Pancreas (tissue), 10 donors: ENCODE data around the gene RXRA. TPM values are rescaled to one million over a fixed set of nuclear protein-coding genes. Genes with fewer than 3 reads are reported as not detected.

Source experiments
- ATAC-seq, 4 donors: fragments of 200-7000 bp; cut with Tn5 transposase; one replicate each; pipeline versions ENCODE4 v1.8.0 to v1.9.1; 2020; ENCODE audit warnings: mild to moderate bottlenecking in 4 of 4, moderate library complexity in 4 of 4
- DNase-seq, 6 donors: peaks; one replicate each; pipeline ENCODE4 v3.0.0-alpha.2; 2020
- FAIRE-seq: peaks from 2 replicates; lab custom pipeline; 2012; peaks lifted over from hg19 to GRCh38; lab: Jason Lieb, UNC
- H3K27ac ChIP-seq, 4 donors: fragments of 200-600 bp; sonication (generic); 1 replicate in 3 of 4; 2 replicates in 1 of 4; pipeline versions ENCODE4 v1.5.0 to v1.8.0; 2020
- H3K27me3 ChIP-seq, 4 donors: fragments of 200-600 bp; one replicate each; pipeline ENCODE4 v1.8.0; 2021
- H3K36me3 ChIP-seq, 3 donors: fragments of 200-600 bp; sonication (generic) in 1 of 3; one replicate each; pipeline versions ENCODE4 v1.5.0 to v1.8.0; 2020 to 2021
- H3K4me1 ChIP-seq, 3 donors: fragments of 200-600 bp; one replicate each; pipeline ENCODE4 v1.8.0; 2021
- H3K4me3 ChIP-seq, 4 donors: fragments of 200-600 bp; sonication (generic) in 2 of 4; one replicate each; pipeline versions ENCODE4 v1.5.0 to v1.8.0; 2020 to 2021
- H3K9me3 ChIP-seq, 4 donors: fragments of 200-600 bp; one replicate each; pipeline ENCODE4 v1.8.0; 2021
- WGBS, 2 donors: extraction: QIAGEN DNeasy Blood & Tissue Kit; methylation state at CpG; one replicate each; pipeline ENCODE4 v1.1.7; 2013; 5-methylcytosine and 5-hydroxymethylcytosine counted together
- intact Hi-C, 3 donors: fragments of 100-400 bp; cut with DNase I; formaldehyde crosslinking; loops; one replicate each; pipeline versions ENCODE4 v1.11.1 to v1.14.2; 2022
- polyA plus RNA-seq, 2 donors: library from polyadenylated mRNA; stranded (reverse); fragments of 200-250 nt; gene quantifications; one replicate each; pipeline ENCODE4 v1.2.3, GENCODE V29; 2013
- total RNA-seq, 6 donors: library from RNA; stranded (reverse); fragmentation: NEBNext Ultra II Directional in 4 of 6; extraction: Animal tissue kit (Norgen Biotek cat#: 25700) in 4 of 6; gene quantifications; one replicate each; pipeline versions ENCODE4 v1.2.1 to v1.2.4, GENCODE V29; 2021 to 2023
- TF ChIP-seq, protein P1 (sequence below), 4 donors: fragments of 200-600 bp; sonication (generic) in 3 of 4; IDR thresholded peaks; one replicate each; pipeline versions ENCODE4 v1.5.0 to v1.8.0; 2021; ENCODE audit warnings: antibody characterized with exemption in 4 of 4
- donor health status: healthy with polysubstance abuse.
- donor health status: DM: no; HTN: no; CAD: no; lungs with moderate emphysema.
- donor health status: DM: no; HTN: no; CAD: no.
- donor health status: control.
- donor health status: control.
- donor health status: Bipolar disorder and iron deficiency.
- donor health status: DM: yes; HTN: yes; CAD: no.
- donor health status: DM: no; HTN: no; CAD: no.
- donor health status: DM: no; HTN: no; CAD: no.
- donor health status: DM: yes; HTN: yes; CAD: no.

Gene RXRA
- total and polyA plus RNA-seq, 8 donors = 20.2 to 35.1 (median 22.9) TPM

DNA sequence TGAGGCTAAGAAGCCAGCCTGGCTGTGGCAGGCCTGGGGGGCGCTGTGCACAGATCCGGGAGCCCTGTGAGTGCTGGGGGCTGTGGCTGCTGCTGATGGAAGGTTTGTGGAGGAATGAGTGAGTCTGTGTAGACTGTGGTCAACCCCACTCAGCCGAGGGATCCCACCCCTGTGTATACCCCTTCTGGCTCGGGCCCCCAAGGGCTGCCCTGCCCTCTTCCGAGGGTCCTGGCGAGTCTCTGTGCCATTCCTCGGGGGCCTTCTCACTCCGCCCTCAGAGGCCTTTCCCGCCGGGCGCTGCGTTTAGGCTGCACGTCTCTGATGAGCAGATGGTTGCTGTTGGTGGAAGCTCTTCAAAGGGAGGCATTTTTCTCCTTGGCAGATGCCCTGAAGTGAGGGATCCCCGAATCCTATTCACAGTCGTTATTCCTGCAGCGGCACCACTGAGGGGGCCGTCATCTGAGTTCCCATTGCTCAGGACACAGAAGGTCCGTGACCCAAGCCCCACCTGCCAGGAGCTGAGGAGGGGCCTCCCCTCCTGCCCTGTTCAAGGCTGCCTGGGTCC lies 94.1 kb downstream of the RXRA start:
- no peak for FAIRE-seq

GRCh38 chr9:134420974-134421432 lies 94.7 kb downstream of the RXRA start:
- no peak for FAIRE-seq
- intact Hi-C loops = loop anchor here in 1 of 3 donors (10.0 kb wide), 1 partner anchor 86 kb away; no protein-coding TSS in a partner anchor
- H3K4me3 ChIP-seq = no peak overlapping the region
- TF ChIP-seq, protein P1, sequence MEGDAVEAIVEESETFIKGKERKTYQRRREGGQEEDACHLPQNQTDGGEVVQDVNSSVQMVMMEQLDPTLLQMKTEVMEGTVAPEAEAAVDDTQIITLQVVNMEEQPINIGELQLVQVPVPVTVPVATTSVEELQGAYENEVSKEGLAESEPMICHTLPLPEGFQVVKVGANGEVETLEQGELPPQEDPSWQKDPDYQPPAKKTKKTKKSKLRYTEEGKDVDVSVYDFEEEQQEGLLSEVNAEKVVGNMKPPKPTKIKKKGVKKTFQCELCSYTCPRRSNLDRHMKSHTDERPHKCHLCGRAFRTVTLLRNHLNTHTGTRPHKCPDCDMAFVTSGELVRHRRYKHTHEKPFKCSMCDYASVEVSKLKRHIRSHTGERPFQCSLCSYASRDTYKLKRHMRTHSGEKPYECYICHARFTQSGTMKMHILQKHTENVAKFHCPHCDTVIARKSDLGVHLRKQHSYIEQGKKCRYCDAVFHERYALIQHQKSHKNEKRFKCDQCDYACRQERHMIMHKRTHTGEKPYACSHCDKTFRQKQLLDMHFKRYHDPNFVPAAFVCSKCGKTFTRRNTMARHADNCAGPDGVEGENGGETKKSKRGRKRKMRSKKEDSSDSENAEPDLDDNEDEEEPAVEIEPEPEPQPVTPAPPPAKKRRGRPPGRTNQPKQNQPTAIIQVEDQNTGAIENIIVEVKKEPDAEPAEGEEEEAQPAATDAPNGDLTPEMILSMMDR (IDR thresholded peaks at IDR 0.05) = no peak
- H3K27me3 ChIP-seq = no peaks in the 10 kb centered on the region
- H3K4me1 ChIP-seq = no peaks in the 10 kb centered on the region
- 93 to 97% methylated on average over 10 of the region's 10 CpGs for WGBS, 2 donors
- ATAC-seq = no peak
- no peaks in the 10 kb centered on the region for H3K36me3 ChIP-seq
- no peak for DNase-seq
- H3K27ac ChIP-seq = no peak overlapping the region
- H3K9me3 ChIP-seq = no peaks in the 10 kb centered on the region

More for the DNA sequence above, 94.1 kb downstream of the RXRA start:
- intact Hi-C loops = loop anchor here in 1 of 3 donors (10.0 kb wide), 1 partner anchor 86 kb away; no protein-coding TSS in a partner anchor
- WGBS, 2 donors = 89 to 92% methylated on average over 18 of the region's 18 CpGs
- no peak for DNase-seq
- no peak for ATAC-seq
- no peaks in the 10 kb centered on the region for H3K27me3 ChIP-seq
- H3K36me3 ChIP-seq = no peaks in the 10 kb centered on the region
- H3K27ac ChIP-seq = no peak overlapping the region
- no peak overlapping the region for H3K4me3 ChIP-seq
- TF ChIP-seq, protein P1 (IDR thresholded peaks at IDR 0.05) = no peak
- H3K9me3 ChIP-seq = no peaks in the 10 kb centered on the region
- no peaks in the 10 kb centered on the region for H3K4me1 ChIP-seq

DNA sequence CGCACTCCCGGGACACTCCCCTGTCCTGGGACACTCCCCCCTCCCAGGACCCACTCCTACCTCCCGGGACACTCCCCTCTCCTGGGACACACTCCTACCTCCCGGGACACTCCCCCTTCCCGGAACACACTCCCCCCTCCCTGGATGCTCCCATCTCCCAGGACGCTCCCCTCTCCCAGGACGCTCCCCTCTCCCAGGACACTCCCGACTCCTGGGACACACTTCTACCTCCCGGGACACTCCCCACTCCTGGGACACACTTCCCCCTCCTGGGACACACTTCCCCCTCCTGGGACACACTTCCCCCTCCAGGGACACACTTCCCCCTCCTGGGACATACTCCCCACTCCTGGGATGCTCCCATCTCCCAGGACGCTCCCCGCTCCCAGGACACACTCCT lies 95.6 kb downstream of the RXRA start:
- TF ChIP-seq, protein P1 (IDR thresholded peaks at IDR 0.05) = no peak
- Histone ChIP-seq H3K27ac (no peak overlapping the region), H3K4me1 (no peaks in the 10 kb centered on the region), H3K27me3 (no peaks in the 10 kb centered on the region), H3K9me3 (no peaks in the 10 kb centered on the region), H3K36me3 (no peaks in the 10 kb centered on the region), H3K4me3 (no peak overlapping the region)
- DNase-seq (no peak), FAIRE-seq (no peak), ATAC-seq (no peak)
- WGBS, 2 donors = 80 to 89% methylated on average over 11 of the region's 11 CpGs
- intact Hi-C loops = loop anchor here in 1 of 3 donors (10.0 kb wide), 1 partner anchor 87 kb away; no protein-coding TSS in a partner anchor

- H3K4me3 ChIP-seq = no peak overlapping the region
- no peaks in the 10 kb centered on the region for H3K36me3 ChIP-seq
- intact Hi-C loops = loop anchor here in 1 of 3 donors (10.0 kb wide), 1 partner anchor 88 kb away; no protein-coding TSS in a partner anchor
- no peaks in the 10 kb centered on the region for H3K4me1 ChIP-seq
- no peaks in the 10 kb centered on the region for H3K9me3 ChIP-seq
- no peak overlapping the region for H3K27ac ChIP-seq
- TF ChIP-seq, protein P1 (IDR thresholded peaks at IDR 0.05) = no peak
- ATAC-seq (peak; percentile 30 to 63 (median 48)), FAIRE-seq (no peak), DNase-seq (no peak)
- H3K27me3 ChIP-seq = no peaks in the 10 kb centered on the region
- 53 to 64% methylated on average over 32 of the region's 32 CpGs for WGBS, 2 donors
These were observed 96.2 kb downstream of the RXRA start for GRCh38 chr9:134422301-134423090.
